Tongue (tissue), 2 donors: Measurements from ENCODE around the gene MELTF. TPM values are rescaled to one million over a fixed set of nuclear protein-coding genes. Genes with fewer than 3 reads are reported as not detected.
A peak's percentile ranks its signal among the peaks of the same experiment; 100 is the strongest.
"Not testable (repeated sequence)": the region's sequence is repeated elsewhere in the genome, so short reads cannot be mapped to it uniquely, and the experiment has no call there.

ENCODE experiments used
- DNase-seq: peaks from one replicate; pipeline ENCODE4 v3.0.0-alpha.2; 2015
- total RNA-seq: library from RNA; depleted of rRNA; stranded (reverse); fragments of >200 nt; gene quantifications from one replicate; pipeline ENCODE4 v1.2.3, GENCODE V29; 2014

Gene MELTF
- 6.6 TPM for total RNA-seq

DNA sequence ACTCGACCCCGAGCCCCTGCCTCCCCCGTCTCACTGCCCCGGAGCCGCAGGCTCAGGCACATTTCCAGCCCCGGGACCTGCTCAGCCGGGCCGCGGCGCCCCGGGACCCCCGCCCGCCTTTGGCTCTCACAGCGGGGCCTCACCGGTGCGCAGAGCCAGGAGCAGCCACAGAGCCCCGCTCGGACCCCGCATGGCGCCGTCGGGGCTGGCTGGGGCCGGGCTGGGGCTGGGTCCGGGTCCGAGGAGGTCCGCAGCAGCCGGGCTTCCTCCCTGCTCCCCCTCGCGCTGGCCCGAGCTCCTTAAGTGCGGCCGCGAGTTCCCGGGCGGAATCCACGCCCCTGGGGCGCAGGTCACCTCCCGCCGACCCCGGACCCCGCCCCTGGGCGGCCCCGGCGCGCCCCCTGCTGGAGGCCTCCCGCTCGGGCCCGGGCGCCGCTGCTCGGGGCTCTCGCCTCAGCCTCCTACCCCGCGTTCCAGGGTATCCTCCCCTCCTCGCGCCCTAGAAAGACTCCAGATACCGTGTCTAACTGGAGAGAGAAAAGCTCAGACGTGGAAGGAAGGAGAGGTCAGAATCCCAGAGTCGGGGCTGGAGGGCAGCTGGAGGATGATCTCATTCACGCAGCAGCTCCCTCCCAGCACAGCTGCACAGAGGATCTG, at the start of gene MELTF:
Gene MELTF (minus strand): TSS at position 307 of the 657 bp plus-strand sequence. CDS start 115 bp downstream, at position 192.
- peak; percentile 75 for DNase-seq

- DNase-seq = no peak
Measured at GRCh38 chr3:197076415-197076814, 46.8 kb upstream of the MELTF start.

GRCh38 chr3:197068077-197068476, 38.5 kb upstream of the MELTF start:
- DNase-seq = no peak

DNA sequence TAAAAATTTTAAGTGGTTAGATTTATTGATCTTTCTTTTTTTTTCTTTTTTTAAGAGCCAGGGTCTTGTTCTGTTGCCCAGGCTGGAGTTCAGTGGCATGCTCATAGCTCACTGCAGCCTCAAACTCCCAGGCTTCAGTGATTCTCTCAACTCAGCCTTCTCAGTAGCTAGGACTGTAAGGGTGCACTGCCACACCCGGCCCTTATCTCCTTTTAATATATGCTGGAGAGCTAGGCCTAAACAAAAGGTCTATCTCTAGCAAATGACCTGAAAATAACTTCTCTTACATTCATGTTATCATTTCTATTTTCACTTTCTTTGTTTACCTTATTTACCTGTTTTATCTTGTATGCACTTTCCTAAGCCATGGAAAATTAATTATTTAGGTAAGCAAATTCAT, 35.2 kb upstream of the MELTF start:
- no peak for DNase-seq

DNA sequence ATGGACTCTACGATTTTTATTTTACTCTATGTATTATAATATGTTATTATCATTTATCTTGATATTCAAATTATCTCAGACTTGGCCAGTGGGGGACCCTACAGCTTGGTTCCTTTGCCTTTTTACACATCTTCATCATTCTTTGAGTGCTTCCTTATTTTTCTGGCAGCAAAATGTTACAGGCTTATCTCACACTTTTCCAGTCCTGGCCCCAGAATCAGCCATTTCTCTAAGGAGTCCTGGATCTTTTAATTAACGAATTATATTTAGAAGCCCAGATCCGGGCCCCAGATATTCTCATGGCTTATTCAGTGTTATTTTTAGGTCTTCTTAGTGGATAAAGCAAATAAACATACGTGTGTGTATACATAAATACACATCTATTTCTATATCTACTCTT, 32.8 kb upstream of the MELTF start:
- no peak for DNase-seq

DNA sequence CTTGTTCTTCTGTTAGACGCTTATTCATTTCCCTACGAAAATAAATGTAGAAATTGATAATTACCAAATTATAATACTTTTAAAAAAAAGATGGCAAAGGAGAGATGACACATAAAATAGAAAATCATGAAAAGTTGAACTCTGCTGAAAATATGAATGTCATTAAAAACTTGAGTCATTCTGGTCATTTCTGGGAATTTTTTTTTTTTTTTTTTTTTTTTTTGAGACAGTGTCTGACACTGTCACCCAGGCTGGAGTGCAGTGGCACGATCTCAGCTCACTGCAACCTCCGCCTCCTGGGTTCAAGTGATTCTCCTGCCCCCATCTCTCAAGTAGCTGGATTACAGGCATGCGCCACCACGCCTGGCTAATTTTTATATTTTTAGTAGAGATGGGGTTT, 22.0 kb upstream of the MELTF start:
- not testable (repeated sequence) for DNase-seq

DNA sequence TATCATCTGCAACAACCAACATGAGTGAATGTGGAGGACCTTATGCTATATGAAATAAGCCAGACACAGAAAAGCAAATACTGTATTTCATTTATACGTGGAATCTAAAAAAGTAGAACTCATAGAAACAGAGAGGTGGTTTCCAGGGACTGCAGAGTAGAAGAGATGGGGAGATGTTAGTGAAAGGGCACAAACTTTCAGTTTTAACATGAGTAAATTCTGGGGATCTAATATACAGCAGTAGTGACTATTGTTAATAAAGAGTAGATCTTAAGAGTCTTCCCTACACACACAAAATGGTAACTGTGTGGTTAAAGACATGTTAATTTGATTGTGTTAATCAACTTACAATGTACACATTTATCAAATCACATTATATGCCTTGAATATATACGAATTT, 20.9 kb upstream of the MELTF start:
- DNase-seq = no peak

GRCh38 chr3:197042539-197042938, 12.9 kb upstream of the MELTF start:
- no peak for DNase-seq

- no peak for DNase-seq
Measured at GRCh38 chr3:197041875-197042488, 12.4 kb upstream of the MELTF start.

GRCh38 chr3:197040658-197041057, 11.0 kb upstream of the MELTF start:
- no peak for DNase-seq

DNA sequence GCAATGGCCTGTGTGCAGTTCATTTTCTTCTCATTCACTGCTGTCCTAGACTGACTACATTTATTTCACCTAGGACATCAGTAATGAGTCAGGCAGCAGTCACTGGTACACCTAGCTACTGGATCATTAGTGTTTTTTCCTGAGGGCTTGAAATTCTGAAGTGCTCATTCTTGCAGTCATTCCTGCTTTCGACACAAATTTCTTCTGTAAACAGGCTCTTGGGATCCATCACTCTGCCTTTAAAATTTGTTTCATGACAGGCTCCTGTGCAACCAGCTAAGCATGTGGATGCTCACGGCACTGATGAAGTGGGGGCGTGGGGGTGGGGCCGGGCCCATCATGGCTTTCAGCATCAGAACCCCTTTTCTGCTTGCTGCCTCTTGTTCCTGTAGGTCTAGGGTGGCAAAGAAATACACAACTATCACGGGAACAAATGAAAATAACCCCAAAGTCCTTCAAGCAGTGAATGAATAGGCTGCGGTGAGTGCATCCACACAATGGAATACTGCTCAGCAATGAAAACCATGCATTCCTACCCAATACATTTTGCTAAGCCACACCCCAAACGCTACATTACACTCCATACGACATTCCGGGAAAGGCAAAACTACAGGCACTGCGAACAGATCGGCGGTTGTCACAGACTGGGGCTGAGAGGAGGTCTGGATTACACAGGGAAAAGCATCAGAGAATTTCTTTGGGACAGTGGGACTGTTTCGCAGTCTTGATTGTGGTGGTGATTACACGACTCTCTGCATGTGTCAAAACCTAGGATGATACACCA, 9.3 kb upstream of the MELTF start:
- no peak for DNase-seq

GRCh38 chr3:197035577-197035976, 6.0 kb upstream of the MELTF start:
- no peak for DNase-seq

DNA sequence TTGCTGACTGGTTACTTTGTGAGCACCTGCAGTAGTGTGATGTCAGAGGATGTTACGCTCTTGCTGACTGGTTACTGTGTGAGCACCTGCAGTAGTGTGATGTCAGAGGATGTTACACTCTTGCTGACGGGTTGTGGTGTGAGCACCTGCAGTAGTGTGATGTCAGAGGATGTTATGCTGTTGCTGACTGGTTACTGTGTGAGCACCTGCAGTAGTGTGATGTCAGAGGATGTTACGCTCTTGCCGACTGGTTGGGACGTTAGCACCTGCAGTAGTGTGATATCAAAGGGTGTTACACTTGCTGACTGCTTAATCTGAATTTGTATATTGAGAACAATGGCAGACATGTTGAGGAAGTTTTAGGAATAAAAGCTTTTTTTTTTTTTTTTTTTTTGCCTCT, 5.2 kb upstream of the MELTF start:
- DNase-seq = not testable (repeated sequence)

DNA sequence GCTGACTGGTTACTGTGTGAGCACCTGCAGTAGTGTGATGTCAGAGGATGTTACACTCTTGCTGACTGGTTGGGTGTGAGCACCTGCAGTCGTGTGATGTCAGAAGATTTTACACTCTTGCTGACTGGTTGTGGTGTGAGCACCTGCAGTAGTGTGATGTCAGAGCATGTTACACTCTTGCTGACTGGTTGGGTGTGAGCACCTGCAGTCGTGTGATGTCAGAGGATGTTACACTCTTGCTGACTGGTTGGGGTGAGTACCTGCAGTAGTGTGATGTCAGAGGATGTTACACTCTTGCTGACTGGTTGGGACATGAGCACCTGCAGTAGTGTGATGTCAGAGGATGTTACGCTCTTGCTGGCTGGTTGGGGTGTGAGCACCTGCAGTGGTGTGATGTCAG, 4.1 kb upstream of the MELTF start:
- DNase-seq = not testable (repeated sequence)

GRCh38 chr3:197031315-197032285, 2.0 kb upstream of the MELTF start:
- DNase-seq = no peak

DNA sequence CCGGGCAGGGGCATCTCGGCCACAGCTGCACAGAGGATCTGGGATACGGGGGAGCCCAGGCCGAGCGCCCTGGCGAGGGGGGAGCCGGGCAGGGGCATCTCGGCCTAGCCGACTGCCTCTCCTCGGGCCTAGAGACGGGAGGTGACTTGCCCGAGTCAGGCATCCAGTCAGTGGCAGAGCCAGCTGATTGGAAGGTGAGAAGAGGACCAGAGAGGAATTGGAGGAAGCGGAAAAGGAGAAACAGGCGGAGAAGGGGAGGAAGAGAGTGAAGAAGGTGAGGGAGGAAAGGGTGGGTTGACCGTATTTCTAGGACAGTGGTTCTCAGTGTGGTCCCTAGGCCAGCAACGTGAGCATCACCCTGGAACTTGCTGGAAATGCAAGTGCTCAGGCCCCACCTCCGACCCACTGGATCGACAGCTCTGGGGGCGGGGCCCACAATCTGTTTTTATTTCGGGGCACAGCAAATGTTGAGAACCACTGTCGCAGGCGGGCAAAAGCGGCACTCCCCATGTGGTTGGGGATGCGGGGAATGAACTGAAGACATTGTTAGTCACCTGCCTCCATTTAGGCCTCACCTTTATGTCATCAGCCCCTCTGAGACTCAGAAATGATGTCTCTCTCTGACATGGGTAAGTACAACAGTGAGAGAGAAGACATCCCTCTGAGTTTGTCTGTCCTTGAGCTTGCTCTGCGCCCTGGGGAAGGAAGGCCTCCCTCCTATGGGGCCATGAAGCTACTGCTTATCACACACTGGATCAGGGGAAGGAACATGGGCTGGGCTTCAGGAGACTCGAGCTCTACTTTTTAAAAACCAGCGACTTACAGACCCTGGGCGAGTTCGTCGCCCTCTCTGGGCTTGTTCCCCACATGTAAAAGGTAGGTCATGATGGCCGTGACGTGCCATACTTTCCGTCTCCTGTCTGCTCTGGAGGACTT, 1.0 kb upstream of the MELTF start:
- no peak for DNase-seq

DNA sequence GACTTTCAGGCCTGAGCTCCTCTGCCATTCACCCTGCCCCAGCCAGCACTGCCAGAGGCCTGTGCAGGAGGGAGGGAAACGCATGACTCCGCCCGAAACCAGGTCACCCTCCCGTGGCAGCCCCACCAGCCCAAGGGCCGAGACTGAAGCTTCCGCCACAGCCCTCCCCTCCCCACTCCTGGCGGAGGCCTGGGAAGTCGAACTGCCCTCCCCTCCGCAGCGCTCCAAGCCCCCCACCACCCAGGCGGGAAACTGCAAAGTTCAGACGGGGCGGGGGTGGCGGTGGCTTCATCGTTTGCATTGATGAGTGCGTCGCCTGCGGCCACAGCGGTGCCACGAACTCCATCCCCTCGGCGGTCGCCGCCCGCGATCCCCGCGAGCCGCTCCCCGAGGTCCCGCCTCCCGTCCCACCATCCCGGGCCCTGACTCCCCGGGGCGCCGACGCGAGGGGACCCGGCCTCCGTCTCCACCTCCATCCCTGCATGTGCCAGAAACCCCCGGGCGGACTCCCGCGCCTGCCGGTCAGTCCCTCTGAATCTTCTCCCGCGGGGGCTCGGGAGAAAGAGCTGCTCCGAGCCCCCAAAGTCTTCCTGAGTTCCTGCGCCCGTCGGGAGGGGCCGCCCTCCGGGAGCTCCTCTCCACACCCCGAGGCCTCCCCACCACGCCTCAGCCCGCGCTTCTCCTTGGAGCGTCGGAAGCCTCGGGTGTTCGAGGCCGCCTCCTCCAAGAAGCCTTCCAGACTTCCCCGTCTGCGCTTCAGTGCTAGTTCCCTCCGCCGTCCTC, 698 bp downstream of the MELTF start:
- peak; percentile 19 for DNase-seq

GRCh38 chr3:197027896-197028727, 1.5 kb downstream of the MELTF start:
- no peak for DNase-seq
